Heart left ventricle (tissue), 16 donors: Measurements from ENCODE around the gene LRRN4. TPM values are rescaled to one million over a fixed set of nuclear protein-coding genes. Genes with fewer than 3 reads are reported as not detected.

Experiments used
- ATAC-seq, 4 donors: fragments of 200-7000 bp; cut with Tn5 transposase; one replicate each; pipeline ENCODE4 v1.9.1; 2020 to 2022; ENCODE audit warnings: moderate library complexity in 4 of 4, mild to moderate bottlenecking in 3 of 4, moderate number of reproducible peaks in 1 of 4
- DNase-seq, 5 donors: peaks; one replicate each; pipeline ENCODE4 v3.0.0-alpha.2; 2020
- H3K27ac ChIP-seq, 12 donors: fragments of 200-600 bp; sonication (generic) in 4 of 12; one replicate each; pipeline versions ENCODE4 v1.5.0 to v1.8.0; 2016 to 2022; ENCODE audit warnings: mild to moderate bottlenecking in 2 of 12
- H3K27me3 ChIP-seq, 9 donors: fragments of 200-600 bp; sonication (generic) in 2 of 9; one replicate each; pipeline versions ENCODE4 v1.5.1 to v1.8.0; 2016 to 2022; ENCODE audit warnings: mild to moderate bottlenecking in 3 of 9
- H3K36me3 ChIP-seq, 9 donors: fragments of 200-600 bp; sonication (generic) in 2 of 9; one replicate each; pipeline versions ENCODE4 v1.5.0 to v1.8.0; 2018 to 2022; ENCODE audit warnings: mild to moderate bottlenecking in 2 of 9
- H3K4me1 ChIP-seq, 12 donors: fragments of 200-600 bp; sonication (generic) in 4 of 12; one replicate each; pipeline versions ENCODE4 v1.5.0 to v1.8.0; 2016 to 2022; ENCODE audit warnings: mild to moderate bottlenecking in 3 of 12
- H3K4me3 ChIP-seq, 12 donors: fragments of 200-600 bp; sonication (generic) in 4 of 12; one replicate each; pipeline versions ENCODE4 v1.5.0 to v1.8.0; 2017 to 2022; ENCODE audit warnings: mild to moderate bottlenecking in 9 of 12, moderate library complexity in 4 of 12
- H3K9me3 ChIP-seq, 12 donors: fragments of 200-600 bp; sonication (generic) in 4 of 12; one replicate each; pipeline versions ENCODE4 v1.5.0 to v1.8.0; 2016 to 2022; ENCODE audit warnings: mild to moderate bottlenecking in 1 of 12
- CTCF ChIP-seq, 12 donors: fragments of 200-600 bp; sonication (generic) in 4 of 12; IDR thresholded peaks; one replicate each; pipeline versions ENCODE4 v1.5.0 to v1.8.0; 2018 to 2022; ENCODE audit warnings: antibody characterized with exemption in 12 of 12, mild to moderate bottlenecking in 5 of 12
- POLR2A ChIP-seq, 2 donors: fragments of 450-650 bp; IDR thresholded peaks; one replicate each; pipeline ENCODE4 v1.6.1; 2017; ENCODE audit warnings: antibody characterized with exemption in 2 of 2, mild to moderate bottlenecking in 2 of 2, moderate library complexity in 2 of 2
- WGBS, 4 donors: extraction: QIAGEN DNeasy Blood & Tissue Kit in 2 of 4; methylation state at CpG; one replicate each; pipeline versions ENCODE4 v1.1.5 to v1.1.7; 2013 to 2018; 5-methylcytosine and 5-hydroxymethylcytosine counted together
- intact Hi-C, 10 donors: fragments of 100-400 bp; cut with DNase I; formaldehyde crosslinking; loops; one replicate each; pipeline versions ENCODE4 v1.11.1 to v1.14.2; 2022
- polyA plus RNA-seq, 2 donors: library from polyadenylated mRNA; stranded (reverse); fragments of 200-250 nt; gene quantifications; one replicate each; pipeline ENCODE4 v1.2.3, GENCODE V29; 2013
- total RNA-seq, 9 donors: library from RNA; depleted of rRNA in 2 of 9; stranded (reverse); fragments of >200 nt in 2 of 9; fragmentation: NEBNext Ultra II Directional in 3 of 9; extraction: Animal tissue kit (Norgen Biotek cat#: 25700) in 3 of 9; gene quantifications; one replicate each; pipeline versions ENCODE4 v1.1.0 to v1.2.4, GENCODE V29; 2016 to 2023
- donor health status: ischemic (EF 13 %, LVEDD 7.1; RV severe dilation, severe dysfunction).
- donor health status: healthy with polysubstance abuse.
- donor health status: DM: no; HTN: yes; CAD: no.
- donor health status: DM: no; HTN: no; CAD: no.
- donor health status: ischemic (EF 25% LVEDD 6.9; RV normal size, moderate dysfunction).
- donor health status: ischemic (EF 25% LVEDD 5.7; RV mildly dilated, moderate dysfunction).
- donor health status: healthy.
- donor health status: DM: yes; HTN: yes; CAD: no.
- donor health status: ischemic (EF 35%, LVEDD 5.7; RV mildly dilated, moderate dysfunction).
- donor health status: nonischemic (EF 11% LVEDD 7.7; RV severe dilation, severe dysfunction).
- donor health status: DM: yes; HTN: yes; CAD: no.
- donor health status: PGD.
- donor health status: ischemic (EF 29% LVEDD 5.4; RV normal size, mild dysfunction).
- donor health status: nonischemic (EF 23%, LVEDD 6.1; RV moderate dilation, normal function).

Gene LRRN4
- total and polyA plus RNA-seq, 11 donors = 0.12 to 18.7 (median 0.17) TPM; not detected in 4

GRCh38 chr20:6045566-6045965 is 8.3 kb downstream of the LRRN4 start:
- Histone ChIP-seq H3K27me3 (peaks cover 0 to 3% (median 0%) of the 10 kb centered on the region in 9 donors), H3K9me3 (no peaks in the 10 kb centered on the region), H3K4me1 (no peaks in the 10 kb centered on the region), H3K4me3 (no peak overlapping the region), H3K36me3 (peaks cover 0 to 21% (median 16%) of the 10 kb centered on the region in 9 donors), H3K27ac (no peak overlapping the region)
- no peak for ATAC-seq
- TF ChIP-seq CTCF (IDR thresholded peaks at IDR 0.05) (no peak), POLR2A (IDR thresholded peaks at IDR 0.05) (no peak)
- intact Hi-C loops = no loop called here
- DNase-seq = no peak

GRCh38 chr20:6044115-6044514 is 9.7 kb downstream of the LRRN4 start:
- WGBS, 4 donors = 76 to 95% (median 82%) methylated on average over 2 of the region's 2 CpGs
- ATAC-seq = no peak
- no peak for TF ChIP-seq CTCF (IDR thresholded peaks at IDR 0.05)
- no peak for TF ChIP-seq POLR2A (IDR thresholded peaks at IDR 0.05)

GRCh38 chr20:6041808-6042265 is 12.0 kb downstream of the LRRN4 start:
- no peak overlapping the region for H3K27ac ChIP-seq
- no peaks in the 10 kb centered on the region for H3K27me3 ChIP-seq
- WGBS, 4 donors = 86 to 90% (median 88%) methylated on average over 25 to 26 of the region's 26 CpGs
- no peaks in the 10 kb centered on the region for H3K9me3 ChIP-seq
- H3K36me3 ChIP-seq = peaks cover 0 to 54% (median 44%) of the 10 kb centered on the region in 9 donors
- DNase-seq (no peak), ATAC-seq (peak in 1 of 4 donors; percentile 18)
- TF ChIP-seq CTCF (IDR thresholded peaks at IDR 0.05) = no peak
- TF ChIP-seq POLR2A (IDR thresholded peaks at IDR 0.05) = no peak
- H3K4me1 ChIP-seq = peaks cover 0 to 21% (median 1%) of the 10 kb centered on the region in 12 donors
- intact Hi-C loops = no loop called here
- H3K4me3 ChIP-seq = no peak overlapping the region

More at GRCh38 chr20:6044115-6044514, 9.7 kb downstream of the LRRN4 start:
- DNase-seq = no peak
- Histone ChIP-seq H3K27me3 (no peaks in the 10 kb centered on the region), H3K36me3 (peaks cover 0 to 33% (median 24%) of the 10 kb centered on the region in 9 donors), H3K4me3 (no peak overlapping the region), H3K4me1 (no peaks in the 10 kb centered on the region), H3K9me3 (no peaks in the 10 kb centered on the region), H3K27ac (no peak overlapping the region)
- intact Hi-C loops = no loop called here

- intact Hi-C loops = no loop called here
- no peak for DNase-seq
- H3K36me3 ChIP-seq = peaks cover 0 to 61% (median 50%) of the 10 kb centered on the region in 9 donors
- TF ChIP-seq POLR2A (IDR thresholded peaks at IDR 0.05) (no peak), CTCF (IDR thresholded peaks at IDR 0.05) (no peak)
- no peak overlapping the region for H3K4me3 ChIP-seq
- H3K4me1 ChIP-seq = peaks cover 0 to 25% (median 2%) of the 10 kb centered on the region in 12 donors
- no peak overlapping the region for H3K27ac ChIP-seq
- WGBS, 4 donors = 82 to 89% (median 85%) methylated on average over 42 to 67 of the region's 67 CpGs
- no peaks in the 10 kb centered on the region for H3K9me3 ChIP-seq
- peak in 1 of 4 donors; percentile 15 for ATAC-seq
- H3K27me3 ChIP-seq = no peaks in the 10 kb centered on the region
Observed at GRCh38 chr20:6040958-6041807, 12.7 kb downstream of the LRRN4 start.
